Activated CD4-positive, alpha-beta T cell treated with anti-CD3 and anti-CD28 coated beads, Interleukin-2, amount 10 ng/mL, durations not matched to agents 24 days and 14 days (primary cell): Measurements from ENCODE around the gene PDE8A. TPM values are rescaled to one million over a fixed set of nuclear protein-coding genes. Genes with fewer than 3 reads are reported as not detected.

Experiments
- DNase-seq: peaks from one replicate; pipeline ENCODE4 v3.0.0; 2022
- H3K27ac Mint-ChIP-seq: one replicate; pipeline ENCODE4 v1.8.0; 2022; ENCODE audit warnings: mild to moderate bottlenecking, mixed read lengths
- H3K27me3 Mint-ChIP-seq: one replicate; pipeline ENCODE4 v1.8.0; 2022; ENCODE audit warnings: mixed read lengths
- H3K36me3 Mint-ChIP-seq: one replicate; pipeline ENCODE4 v1.8.0; 2022; ENCODE audit warnings: low read depth, mild to moderate bottlenecking, mixed read lengths
- H3K4me1 Mint-ChIP-seq: one replicate; pipeline ENCODE4 v1.8.0; 2021; ENCODE audit warnings: mixed read lengths
- H3K4me3 Mint-ChIP-seq: one replicate; pipeline ENCODE4 v1.8.0; 2022; ENCODE audit warnings: mild to moderate bottlenecking, moderate library complexity, mixed read lengths
- H3K9me3 Mint-ChIP-seq: one replicate; pipeline ENCODE4 v1.8.0; 2021; ENCODE audit warnings: mixed read lengths
- intact Hi-C: fragments of 100-400 bp; cut with micrococcal nuclease; formaldehyde crosslinking; loops from one replicate; pipeline ENCODE4 v1.15.1; 2023
- total RNA-seq: library from RNA; stranded (reverse); gene quantifications from 2 replicates; pipeline ENCODE4 v1.2.3, GENCODE V29; 2022

PDE8A gene
- total RNA-seq, 1 donor from 2014 or later: 21.1 TPM

DNA sequence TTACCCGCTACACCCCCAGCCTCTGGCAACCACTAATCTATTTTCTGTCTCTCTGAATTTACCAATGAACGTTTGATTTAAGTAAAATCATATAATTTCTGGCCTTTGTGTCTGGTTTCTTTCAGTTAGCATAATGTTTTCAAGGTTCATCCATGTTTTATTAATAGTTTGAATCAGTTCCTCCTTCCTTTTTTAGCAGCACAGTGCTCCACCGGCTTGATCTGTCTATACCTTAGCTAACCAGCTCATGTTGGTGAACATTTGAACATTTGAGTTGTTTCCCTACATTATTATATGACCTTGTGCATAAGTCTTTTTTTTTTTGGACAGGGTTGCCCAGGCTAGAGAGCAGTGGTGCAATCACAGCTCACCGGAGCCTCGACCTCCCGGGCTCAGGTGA lies 33.3 kb downstream of the PDE8A start:
- Mint-ChIP-seq H3K4me1 (peaks cover 5% of the 10 kb centered on the region), H3K36me3 (peaks cover 4% of the 10 kb centered on the region), H3K27me3 (no peaks in the 10 kb centered on the region), H3K4me3 (no peak overlapping the region), H3K9me3 (peaks cover 3% of the 10 kb centered on the region), H3K27ac (no peak overlapping the region)
- intact Hi-C loops: no loop called here
- no peak for DNase-seq

DNA sequence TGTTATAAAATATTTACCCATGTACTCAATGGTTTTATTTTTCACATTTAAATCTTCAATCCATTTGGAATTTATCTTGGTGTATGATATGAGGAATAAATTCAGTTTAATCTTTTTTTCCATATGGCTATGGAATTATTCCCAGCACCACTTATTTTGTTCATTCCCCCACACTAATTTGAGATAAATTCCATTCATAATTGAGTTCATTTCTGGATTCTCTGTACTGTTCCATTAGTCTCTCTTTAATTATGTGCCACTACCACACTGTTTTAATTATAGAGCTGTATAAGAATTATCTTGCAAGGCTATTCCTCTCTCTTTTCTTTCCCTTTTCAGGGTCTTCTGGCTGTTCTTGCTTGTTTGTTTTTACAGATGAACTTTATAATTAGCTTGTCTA lies 34.6 kb downstream of the PDE8A start:
- Mint-ChIP-seq H3K27me3 (no peaks in the 10 kb centered on the region), H3K27ac (no peak overlapping the region)
- intact Hi-C loops: no loop called here

DNA sequence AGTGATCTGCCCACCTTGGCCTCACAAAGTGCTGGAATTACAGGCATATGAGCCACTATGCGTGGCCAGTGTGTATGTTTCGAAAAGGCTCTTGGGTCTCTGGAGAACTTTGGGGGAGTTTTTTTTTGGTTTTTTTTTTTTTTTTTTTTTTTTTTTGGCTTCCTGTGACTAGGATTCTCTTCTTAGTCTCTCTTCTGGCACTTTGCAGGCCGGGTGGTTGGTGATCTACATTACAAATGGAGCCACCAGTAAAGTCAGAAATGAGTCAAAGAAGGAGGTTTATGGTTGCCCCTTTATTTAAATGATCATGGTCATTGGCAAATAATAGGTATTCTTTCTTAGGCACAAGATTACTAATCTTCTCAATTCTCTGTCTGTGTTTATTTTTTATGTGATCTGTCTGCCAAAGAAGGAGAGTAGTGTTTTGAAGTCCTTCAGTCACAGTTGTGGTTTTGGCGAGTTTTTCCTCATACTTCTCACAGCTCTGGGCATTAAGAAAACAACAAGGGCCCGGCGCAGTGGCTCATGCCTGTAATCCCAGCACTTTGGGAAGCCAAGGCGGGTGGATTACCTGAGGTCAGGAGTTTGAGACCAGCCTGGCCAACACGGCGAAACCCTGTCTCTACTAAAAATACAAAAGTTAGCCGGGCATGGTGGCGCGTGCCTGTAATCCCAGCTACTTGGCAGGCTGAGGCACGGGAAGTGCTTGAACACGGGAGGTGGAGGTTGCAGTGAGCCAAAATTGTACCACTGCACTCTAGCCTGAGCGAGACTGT lies 38.3 kb downstream of the PDE8A start:
- H3K36me3 Mint-ChIP-seq: no peaks in the 10 kb centered on the region
- H3K27me3 Mint-ChIP-seq: no peaks in the 10 kb centered on the region
- no peak overlapping the region for H3K27ac Mint-ChIP-seq
- H3K4me3 Mint-ChIP-seq: no peak overlapping the region
- no peak for DNase-seq
- H3K4me1 Mint-ChIP-seq: peaks cover 4% of the 10 kb centered on the region
- no peaks in the 10 kb centered on the region for H3K9me3 Mint-ChIP-seq
- intact Hi-C loops: no loop called here

More for the DNA sequence above, 34.6 kb downstream of the PDE8A start:
- Mint-ChIP-seq H3K4me3 (no peak overlapping the region), H3K4me1 (peaks cover 4% of the 10 kb centered on the region), H3K9me3 (no peaks in the 10 kb centered on the region), H3K36me3 (no peaks in the 10 kb centered on the region)
- DNase-seq: no peak

DNA sequence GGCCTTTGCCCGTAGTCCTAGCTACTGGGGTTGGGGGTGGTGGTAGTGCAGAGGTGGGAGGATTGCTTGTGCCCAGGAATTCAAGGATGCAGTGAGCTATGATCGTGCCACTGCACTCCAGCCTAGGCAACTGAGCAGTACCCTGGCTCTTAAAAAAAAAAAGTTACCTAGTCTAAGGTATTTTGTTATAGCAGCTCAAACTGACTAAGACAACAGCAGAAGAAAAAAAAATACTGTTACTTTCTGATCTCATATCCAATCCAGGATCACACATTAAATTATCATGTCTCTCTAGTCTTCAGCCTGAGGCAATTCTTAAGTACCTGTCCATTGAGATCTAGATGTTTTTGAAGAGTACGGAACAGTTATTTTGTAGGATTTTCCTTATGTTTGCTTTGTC lies 39.8 kb downstream of the PDE8A start:
- H3K27ac Mint-ChIP-seq: no peak overlapping the region
- intact Hi-C loops: no loop called here
- H3K9me3 Mint-ChIP-seq: no peaks in the 10 kb centered on the region
- H3K4me3 Mint-ChIP-seq: no peak overlapping the region
- H3K4me1 Mint-ChIP-seq: peaks cover 8% of the 10 kb centered on the region
- no peaks in the 10 kb centered on the region for H3K27me3 Mint-ChIP-seq
- no peaks in the 10 kb centered on the region for H3K36me3 Mint-ChIP-seq
- DNase-seq: no peak

DNA sequence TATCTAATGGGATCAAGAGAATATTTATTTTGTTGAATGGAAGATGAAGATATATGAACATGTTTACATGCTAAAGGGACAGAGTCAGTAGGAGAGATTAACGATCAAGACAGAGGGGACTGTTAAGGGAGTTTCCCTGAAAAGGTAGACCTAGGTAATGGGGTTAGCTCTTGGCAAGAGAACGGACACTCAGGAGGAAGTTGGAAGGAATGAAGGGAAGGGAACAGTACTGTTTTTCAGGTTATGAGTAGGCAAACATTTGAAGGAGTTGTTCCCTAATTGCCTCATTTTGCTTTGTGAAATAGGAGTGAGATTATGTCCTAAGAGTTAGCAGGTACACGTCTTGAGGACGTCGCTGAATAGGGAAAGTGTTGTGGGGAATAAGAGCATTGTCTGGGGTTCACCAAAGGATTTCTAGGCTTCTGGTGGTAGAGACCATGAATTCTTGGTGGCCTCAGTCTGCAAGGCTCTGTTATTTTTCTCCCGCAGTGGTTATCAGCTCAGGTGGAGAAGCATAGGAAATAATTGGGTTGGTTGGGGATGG lies 41.3 kb downstream of the PDE8A start:
- intact Hi-C loops: no loop called here
- Mint-ChIP-seq H3K9me3 (no peaks in the 10 kb centered on the region), H3K27me3 (no peaks in the 10 kb centered on the region), H3K27ac (no peak overlapping the region), H3K4me1 (peaks cover 13% of the 10 kb centered on the region), H3K4me3 (no peak overlapping the region), H3K36me3 (no peaks in the 10 kb centered on the region)
- DNase-seq: no peak

DNA sequence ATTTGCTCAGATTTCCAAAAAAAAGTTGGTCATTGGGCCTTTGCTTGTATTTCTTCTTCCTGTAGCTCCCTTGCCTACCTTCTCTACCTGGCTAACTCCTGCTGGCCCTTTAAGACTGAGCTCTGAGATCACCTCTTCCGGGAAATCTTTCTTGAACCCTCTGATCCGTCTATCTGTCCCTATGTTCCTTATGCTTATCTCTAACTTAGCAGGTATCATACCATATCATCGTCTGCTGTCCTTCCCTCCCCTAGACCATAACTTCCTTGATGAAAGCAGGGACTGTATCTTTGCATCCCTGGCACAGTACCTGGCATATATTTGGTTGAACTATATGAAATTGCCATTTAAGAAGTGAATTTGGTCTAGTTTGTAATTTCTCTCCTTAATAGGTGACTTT lies 42.3 kb downstream of the PDE8A start:
- H3K9me3 Mint-ChIP-seq: no peaks in the 10 kb centered on the region
- DNase-seq: no peak
- intact Hi-C loops: no loop called here
- H3K36me3 Mint-ChIP-seq: no peaks in the 10 kb centered on the region
- H3K4me3 Mint-ChIP-seq: no peak overlapping the region
- no peak overlapping the region for H3K27ac Mint-ChIP-seq
- H3K27me3 Mint-ChIP-seq: no peaks in the 10 kb centered on the region
- peaks cover 11% of the 10 kb centered on the region for H3K4me1 Mint-ChIP-seq

DNA sequence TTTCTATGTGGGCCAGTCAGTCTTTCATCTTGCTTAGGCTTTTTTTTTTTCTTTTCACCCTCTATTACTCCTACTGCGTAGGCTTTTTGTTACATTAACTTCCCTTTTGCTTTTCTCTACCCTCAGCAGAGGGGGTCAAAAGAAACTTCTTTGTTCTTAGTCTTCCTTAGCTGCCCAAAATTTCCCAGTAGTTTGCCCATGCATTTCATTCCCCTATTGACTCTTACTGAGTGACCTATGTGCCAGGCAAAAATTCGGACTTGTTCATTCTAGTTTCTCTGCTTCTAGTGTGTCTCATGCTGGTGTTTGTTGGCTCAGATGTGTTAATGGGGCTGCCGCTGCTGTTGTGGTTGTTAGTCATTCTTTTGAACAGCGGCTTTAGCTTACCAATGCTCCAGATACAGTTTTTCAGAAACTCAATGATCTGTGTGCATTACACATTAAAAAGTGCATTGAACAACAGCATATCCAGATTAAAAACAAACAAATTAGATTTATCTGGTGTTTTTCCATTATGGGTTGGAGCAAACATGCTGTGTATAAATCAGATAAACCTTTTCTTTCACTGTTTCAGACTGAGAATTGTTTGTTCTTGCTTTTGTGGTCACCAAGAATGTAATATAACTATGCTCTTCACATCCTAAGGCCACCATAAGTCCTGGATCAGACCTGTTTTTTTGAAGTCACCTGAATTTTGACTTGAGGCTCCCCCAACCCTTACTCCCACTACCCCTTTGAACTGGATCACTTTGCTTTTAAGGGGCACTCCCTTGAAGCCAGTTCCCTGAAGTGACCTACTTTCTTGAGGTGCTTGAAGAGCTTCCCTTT lies 43.1 kb downstream of the PDE8A start:
- no peak for DNase-seq
- Mint-ChIP-seq H3K4me1 (peaks cover 13% of the 10 kb centered on the region), H3K27me3 (no peaks in the 10 kb centered on the region), H3K4me3 (no peak overlapping the region), H3K36me3 (no peaks in the 10 kb centered on the region), H3K9me3 (no peaks in the 10 kb centered on the region), H3K27ac (no peak overlapping the region)
- intact Hi-C loops: no loop called here

DNA sequence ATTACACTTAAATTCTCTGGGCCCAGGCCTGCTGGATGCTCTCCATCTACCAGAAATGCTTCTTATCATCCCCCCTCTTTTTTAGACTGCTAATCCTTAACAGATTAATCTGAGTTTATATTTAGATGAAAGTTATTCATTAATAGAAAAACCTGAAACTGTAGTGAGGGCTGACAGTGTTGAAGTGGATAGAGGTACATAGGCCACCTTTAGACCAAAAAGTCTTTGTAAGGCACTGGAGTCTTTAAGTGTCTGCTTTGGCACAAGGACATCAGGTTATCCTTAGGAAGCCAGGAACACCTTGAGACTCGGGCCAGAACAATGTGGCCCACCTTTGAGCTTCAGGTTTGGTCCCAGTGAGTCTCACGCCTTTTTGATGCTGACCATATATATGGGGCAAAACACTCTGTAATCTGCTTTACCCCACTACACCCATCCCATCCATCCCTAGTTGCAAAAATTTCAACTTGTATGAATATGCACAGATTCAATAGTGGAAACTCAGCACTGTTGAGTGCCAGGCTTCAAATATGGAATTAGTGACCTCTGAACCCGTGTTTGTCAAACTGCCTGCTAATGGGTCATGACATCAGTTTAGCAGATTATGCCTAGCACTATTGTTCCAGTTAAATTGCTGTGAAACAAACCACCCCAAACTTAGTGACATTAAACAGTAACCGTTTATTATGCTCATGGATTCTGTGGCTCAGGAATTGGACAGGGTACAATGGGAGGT lies 44.0 kb downstream of the PDE8A start:
- H3K36me3 Mint-ChIP-seq: no peaks in the 10 kb centered on the region
- no peak overlapping the region for H3K4me3 Mint-ChIP-seq
- intact Hi-C loops: no loop called here
- no peaks in the 10 kb centered on the region for H3K27me3 Mint-ChIP-seq
- DNase-seq: no peak
- no peaks in the 10 kb centered on the region for H3K9me3 Mint-ChIP-seq
- H3K27ac Mint-ChIP-seq: no peak overlapping the region
- H3K4me1 Mint-ChIP-seq: peaks cover 20% of the 10 kb centered on the region

DNA sequence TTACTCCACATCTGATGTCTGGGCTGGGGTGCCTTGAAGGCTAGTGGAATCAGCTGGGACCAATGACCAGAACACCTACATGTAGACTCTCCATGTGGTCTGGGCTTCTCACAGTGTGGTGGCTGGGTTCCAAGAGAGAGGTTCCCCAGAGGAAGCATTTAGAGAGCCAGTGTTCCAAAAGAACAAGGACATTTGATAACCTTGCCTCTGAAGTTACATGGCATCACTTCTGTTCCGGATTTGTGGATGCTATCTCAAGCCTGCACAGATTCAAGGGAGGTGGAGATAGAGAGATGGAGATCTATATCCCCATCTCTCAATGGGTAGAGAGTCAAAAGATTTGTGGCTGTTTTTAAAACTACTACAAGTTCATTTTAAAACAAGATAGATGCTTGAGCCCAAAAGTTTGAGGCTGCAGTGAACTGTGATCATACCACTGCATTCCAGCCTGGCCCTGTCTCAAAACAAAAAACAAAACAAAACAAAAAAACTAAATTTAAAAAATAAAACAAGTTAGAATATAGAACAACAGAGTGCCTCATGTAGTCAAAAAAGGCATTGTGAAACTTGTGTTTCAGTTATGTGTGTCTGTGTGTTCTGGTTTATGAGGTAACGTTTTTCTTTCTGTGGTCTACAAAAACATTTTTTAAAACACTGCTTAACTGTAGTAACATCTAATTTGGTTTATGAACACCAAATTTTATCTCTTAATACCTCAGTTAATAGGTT lies 44.8 kb downstream of the PDE8A start:
- Mint-ChIP-seq H3K27me3 (no peaks in the 10 kb centered on the region), H3K4me1 (peaks cover 23% of the 10 kb centered on the region), H3K9me3 (no peaks in the 10 kb centered on the region), H3K4me3 (no peak overlapping the region), H3K27ac (no peak overlapping the region), H3K36me3 (no peaks in the 10 kb centered on the region)
- no peak for DNase-seq
- intact Hi-C loops: no loop called here

DNA sequence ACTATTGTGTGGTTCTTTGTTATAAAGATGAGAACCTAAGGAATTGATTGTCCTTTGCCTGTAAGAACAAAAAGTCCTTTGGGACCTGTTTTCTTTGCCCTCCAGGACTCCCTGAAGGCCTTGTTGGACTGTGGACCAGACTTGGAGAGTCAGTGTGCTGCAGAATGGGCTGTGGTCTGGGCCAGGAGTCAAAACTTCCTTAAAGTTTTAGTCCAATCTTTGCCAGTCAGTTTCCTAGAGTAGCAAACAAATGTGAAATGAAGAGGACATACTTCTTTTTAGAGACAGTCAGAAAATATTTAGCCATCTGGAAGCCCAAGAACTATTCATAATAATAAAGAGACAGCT lies 45.4 kb downstream of the PDE8A start:
- no peak for DNase-seq
- intact Hi-C loops: no loop called here
- Mint-ChIP-seq H3K27ac (no peak overlapping the region), H3K4me1 (peaks cover 27% of the 10 kb centered on the region), H3K36me3 (no peaks in the 10 kb centered on the region), H3K4me3 (no peak overlapping the region), H3K27me3 (no peaks in the 10 kb centered on the region), H3K9me3 (no peaks in the 10 kb centered on the region)

DNA sequence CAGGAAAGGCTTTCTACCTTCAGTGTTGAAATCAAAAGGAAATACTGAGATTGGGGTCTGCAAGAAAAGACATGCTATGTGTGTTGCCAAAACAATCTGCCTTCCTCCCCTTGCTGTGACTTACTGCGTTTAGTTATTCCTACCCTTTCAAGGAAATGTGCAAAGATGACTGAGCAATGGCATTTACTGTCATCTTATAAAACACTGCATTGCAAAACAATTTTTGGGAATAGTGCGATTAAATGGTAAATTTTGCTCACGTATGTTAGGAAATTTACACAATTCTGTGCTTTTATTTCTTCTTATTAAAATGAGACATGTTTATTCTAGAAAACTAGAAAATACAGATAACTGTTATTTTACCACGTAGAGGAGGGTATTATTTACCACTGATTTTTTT lies 45.8 kb downstream of the PDE8A start:
- no peaks in the 10 kb centered on the region for H3K9me3 Mint-ChIP-seq
- DNase-seq: no peak
- H3K27me3 Mint-ChIP-seq: no peaks in the 10 kb centered on the region
- no peaks in the 10 kb centered on the region for H3K36me3 Mint-ChIP-seq
- no peak overlapping the region for H3K27ac Mint-ChIP-seq
- no peak overlapping the region for H3K4me3 Mint-ChIP-seq
- intact Hi-C loops: no loop called here
- peaks cover 29% of the 10 kb centered on the region for H3K4me1 Mint-ChIP-seq

DNA sequence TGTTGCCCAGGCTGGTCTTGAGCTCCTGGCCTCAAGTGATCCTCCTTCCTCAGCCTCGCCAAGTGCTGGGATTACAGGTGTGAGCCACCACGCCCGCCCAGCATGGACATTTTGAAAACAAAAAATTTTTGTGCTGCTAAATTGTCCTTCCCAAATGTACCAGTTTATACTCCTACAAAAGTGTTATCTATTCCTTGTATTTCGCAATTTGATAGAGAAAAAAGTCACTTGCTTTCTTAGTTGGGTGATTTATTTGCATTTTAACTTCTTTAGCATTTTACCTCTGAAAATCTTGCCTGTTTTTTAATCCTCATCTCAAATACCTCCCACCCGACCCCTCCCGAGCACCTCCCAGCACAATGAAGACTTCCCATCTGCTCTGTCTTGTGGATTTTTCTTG lies 46.8 kb downstream of the PDE8A start:
- Mint-ChIP-seq H3K4me1 (peaks cover 30% of the 10 kb centered on the region), H3K27ac (no peak overlapping the region), H3K9me3 (no peaks in the 10 kb centered on the region), H3K4me3 (no peak overlapping the region), H3K36me3 (no peaks in the 10 kb centered on the region), H3K27me3 (no peaks in the 10 kb centered on the region)
- intact Hi-C loops: no loop called here
- DNase-seq: no peak

DNA sequence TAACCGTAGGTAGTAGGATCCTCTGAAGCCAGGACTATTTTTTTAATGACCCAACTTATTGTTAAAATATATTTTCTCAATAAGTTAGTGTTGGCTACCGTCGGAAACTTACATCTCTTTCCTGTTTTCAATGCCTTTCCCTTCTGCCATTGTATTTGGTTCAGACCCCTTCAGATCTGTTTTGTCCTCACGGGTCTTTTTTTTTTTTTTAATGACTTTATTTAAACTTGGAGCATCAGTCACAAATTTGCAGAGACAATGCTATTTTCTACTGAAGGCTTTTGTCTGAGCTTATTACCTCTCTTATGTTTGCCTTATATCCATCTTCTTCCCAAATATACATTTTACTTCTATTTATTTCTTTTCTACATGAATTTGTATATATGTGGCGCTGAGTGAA lies 47.6 kb downstream of the PDE8A start:
- Mint-ChIP-seq H3K36me3 (no peaks in the 10 kb centered on the region), H3K4me1 (peaks cover 30% of the 10 kb centered on the region), H3K4me3 (no peak overlapping the region), H3K9me3 (no peaks in the 10 kb centered on the region), H3K27me3 (no peaks in the 10 kb centered on the region), H3K27ac (no peak overlapping the region)
- no peak for DNase-seq
- intact Hi-C loops: no loop called here
